Neuron (in vitro differentiated cells): ENCODE results near the gene FNDC1.

Source experiments
- H2AFZ ChIP-seq: one replicate; pipeline ENCODE4 v1.6.1; 2013; ENCODE audit warnings: low read depth, mild to moderate bottlenecking, inconsistent platforms, low read length, moderate library complexity
- H3K27me3 ChIP-seq: one replicate; pipeline ENCODE4 v1.6.1; 2013; ENCODE audit warnings: low read length; ENCODE audit not compliant: insufficient read depth
- H3K36me3 ChIP-seq: one replicate; pipeline ENCODE4 v1.6.1; 2013; ENCODE audit warnings: low read length; ENCODE audit not compliant: insufficient read depth
- H3K4me1 ChIP-seq: one replicate; pipeline ENCODE4 v1.6.1; 2013; ENCODE audit warnings: low read length; ENCODE audit not compliant: insufficient read depth
- H3K4me3 ChIP-seq: 2 replicates; pipeline ENCODE4 v1.5.1; 2013; ENCODE audit warnings: mild to moderate bottlenecking, low read length, moderate library complexity
- H3K9me3 ChIP-seq: one replicate; pipeline ENCODE4 v1.6.1; 2013; ENCODE audit warnings: low read length

The FNDC1 gene

GRCh38 chr6:159169557-159170332, 545 bp downstream of the FNDC1 start:
- H2AFZ ChIP-seq, result peak overlapping the region; percentile 13
- peaks cover 87% of the 10 kb centered on the region for H3K27me3 ChIP-seq
- no peaks in the 10 kb centered on the region for H3K36me3 ChIP-seq

GRCh38 chr6:159170333-159170672, 1.1 kb downstream of the FNDC1 start:
- no peak overlapping the region for H3K4me3 ChIP-seq
- no peaks in the 10 kb centered on the region for H3K4me1 ChIP-seq
- H3K9me3 ChIP-seq, result peaks cover 2% of the 10 kb centered on the region
- H2AFZ ChIP-seq, result no peak overlapping the region
- peaks cover 87% of the 10 kb centered on the region for H3K27me3 ChIP-seq
- no peaks in the 10 kb centered on the region for H3K36me3 ChIP-seq

More at GRCh38 chr6:159169557-159170332, 545 bp downstream of the FNDC1 start:
- Histone ChIP-seq H3K4me3 (no peak overlapping the region), H3K9me3 (peaks cover 2% of the 10 kb centered on the region), H3K4me1 (no peaks in the 10 kb centered on the region)

GRCh38 chr6:159170999-159171712, 2.0 kb downstream of the FNDC1 start:
- Histone ChIP-seq H2AFZ (no peak overlapping the region), H3K9me3 (peaks cover 2% of the 10 kb centered on the region), H3K36me3 (no peaks in the 10 kb centered on the region), H3K4me3 (no peak overlapping the region), H3K27me3 (peaks cover 85% of the 10 kb centered on the region), H3K4me1 (no peaks in the 10 kb centered on the region)

GRCh38 chr6:159172091-159172491, 2.9 kb downstream of the FNDC1 start:
- peaks cover 80% of the 10 kb centered on the region for H3K27me3 ChIP-seq
- no peaks in the 10 kb centered on the region for H3K4me1 ChIP-seq
- no peaks in the 10 kb centered on the region for H3K36me3 ChIP-seq
- H2AFZ ChIP-seq, result no peak overlapping the region
- H3K9me3 ChIP-seq, result peaks cover 2% of the 10 kb centered on the region
- H3K4me3 ChIP-seq, result no peak overlapping the region

GRCh38 chr6:159174263-159174969, 5.2 kb downstream of the FNDC1 start:
- peaks cover 58% of the 10 kb centered on the region for H3K27me3 ChIP-seq
- H3K4me1 ChIP-seq, result no peaks in the 10 kb centered on the region
- no peaks in the 10 kb centered on the region for H3K9me3 ChIP-seq
- H3K4me3 ChIP-seq, result no peak overlapping the region
- no peaks in the 10 kb centered on the region for H3K36me3 ChIP-seq
- no peak overlapping the region for H2AFZ ChIP-seq

- Histone ChIP-seq H3K4me1 (no peaks in the 10 kb centered on the region), H3K9me3 (no peaks in the 10 kb centered on the region), H3K4me3 (no peak overlapping the region), H2AFZ (no peak overlapping the region), H3K27me3 (peaks cover 34% of the 10 kb centered on the region), H3K36me3 (no peaks in the 10 kb centered on the region)
These were observed 7.7 kb downstream of the FNDC1 start for GRCh38 chr6:159176913-159177312.

- no peak overlapping the region for H3K4me3 ChIP-seq
- H3K36me3 ChIP-seq, result no peaks in the 10 kb centered on the region
- H3K4me1 ChIP-seq, result no peaks in the 10 kb centered on the region
- no peaks in the 10 kb centered on the region for H3K9me3 ChIP-seq
- no peak overlapping the region for H2AFZ ChIP-seq
- H3K27me3 ChIP-seq, result peaks cover 18% of the 10 kb centered on the region
These were observed 9.6 kb downstream of the FNDC1 start for GRCh38 chr6:159178847-159179246.

GRCh38 chr6:159180001-159180400, 10.8 kb downstream of the FNDC1 start:
- no peaks in the 10 kb centered on the region for H3K4me1 ChIP-seq
- peaks cover 13% of the 10 kb centered on the region for H3K27me3 ChIP-seq
- H3K36me3 ChIP-seq, result no peaks in the 10 kb centered on the region
- no peaks in the 10 kb centered on the region for H3K9me3 ChIP-seq
- no peak overlapping the region for H3K4me3 ChIP-seq
- H2AFZ ChIP-seq, result no peak overlapping the region

- Histone ChIP-seq H3K27me3 (no peaks in the 10 kb centered on the region), H3K4me3 (no peak overlapping the region), H3K4me1 (no peaks in the 10 kb centered on the region), H3K9me3 (no peaks in the 10 kb centered on the region), H2AFZ (no peak overlapping the region), H3K36me3 (no peaks in the 10 kb centered on the region)
These were observed 12.7 kb downstream of the FNDC1 start for GRCh38 chr6:159181914-159182313.

- Histone ChIP-seq H2AFZ (no peak overlapping the region), H3K36me3 (no peaks in the 10 kb centered on the region), H3K27me3 (no peaks in the 10 kb centered on the region), H3K9me3 (no peaks in the 10 kb centered on the region), H3K4me3 (no peak overlapping the region), H3K4me1 (no peaks in the 10 kb centered on the region)
These were observed 15.4 kb downstream of the FNDC1 start for GRCh38 chr6:159184559-159184958.

- Histone ChIP-seq H2AFZ (no peak overlapping the region), H3K36me3 (no peaks in the 10 kb centered on the region), H3K4me3 (no peak overlapping the region), H3K27me3 (no peaks in the 10 kb centered on the region), H3K4me1 (no peaks in the 10 kb centered on the region), H3K9me3 (no peaks in the 10 kb centered on the region)
These were observed 21.3 kb downstream of the FNDC1 start for GRCh38 chr6:159190460-159190859.

- H3K4me3 ChIP-seq, result no peak overlapping the region
- H3K36me3 ChIP-seq, result no peaks in the 10 kb centered on the region
- no peaks in the 10 kb centered on the region for H3K4me1 ChIP-seq
- H3K9me3 ChIP-seq, result no peaks in the 10 kb centered on the region
- no peak overlapping the region for H2AFZ ChIP-seq
- H3K27me3 ChIP-seq, result no peaks in the 10 kb centered on the region
These were observed 24.7 kb downstream of the FNDC1 start for GRCh38 chr6:159193923-159194322.

- H2AFZ ChIP-seq, result no peak overlapping the region
- H3K9me3 ChIP-seq, result no peaks in the 10 kb centered on the region
- no peaks in the 10 kb centered on the region for H3K4me1 ChIP-seq
- H3K36me3 ChIP-seq, result no peaks in the 10 kb centered on the region
- H3K27me3 ChIP-seq, result no peaks in the 10 kb centered on the region
- no peak overlapping the region for H3K4me3 ChIP-seq
These were observed 25.2 kb downstream of the FNDC1 start for GRCh38 chr6:159194421-159194820.
